ENCODE measurements around the gene FBXW12. TPM values are rescaled to one million over a fixed set of nuclear protein-coding genes. Genes with fewer than 3 reads are reported as not detected.

FBXW12 gene
- total RNA-seq, 6 donors from 2014 or later = not detected

- ATAC-seq (ENCODE audit: low FRiP score in 2 of 2) (no peak), DNase-seq (no peak)
- no peaks in the 10 kb centered on the region for H3K4me1 ChIP-seq
- TF ChIP-seq POLR2A (IDR thresholded peaks at IDR 0.05) (no peak), EP300 (IDR thresholded peaks at IDR 0.05) (no peak), POLR2AphosphoS5 (IDR thresholded peaks at IDR 0.05) (no peak)
- TF ChIP-seq, protein P1, sequence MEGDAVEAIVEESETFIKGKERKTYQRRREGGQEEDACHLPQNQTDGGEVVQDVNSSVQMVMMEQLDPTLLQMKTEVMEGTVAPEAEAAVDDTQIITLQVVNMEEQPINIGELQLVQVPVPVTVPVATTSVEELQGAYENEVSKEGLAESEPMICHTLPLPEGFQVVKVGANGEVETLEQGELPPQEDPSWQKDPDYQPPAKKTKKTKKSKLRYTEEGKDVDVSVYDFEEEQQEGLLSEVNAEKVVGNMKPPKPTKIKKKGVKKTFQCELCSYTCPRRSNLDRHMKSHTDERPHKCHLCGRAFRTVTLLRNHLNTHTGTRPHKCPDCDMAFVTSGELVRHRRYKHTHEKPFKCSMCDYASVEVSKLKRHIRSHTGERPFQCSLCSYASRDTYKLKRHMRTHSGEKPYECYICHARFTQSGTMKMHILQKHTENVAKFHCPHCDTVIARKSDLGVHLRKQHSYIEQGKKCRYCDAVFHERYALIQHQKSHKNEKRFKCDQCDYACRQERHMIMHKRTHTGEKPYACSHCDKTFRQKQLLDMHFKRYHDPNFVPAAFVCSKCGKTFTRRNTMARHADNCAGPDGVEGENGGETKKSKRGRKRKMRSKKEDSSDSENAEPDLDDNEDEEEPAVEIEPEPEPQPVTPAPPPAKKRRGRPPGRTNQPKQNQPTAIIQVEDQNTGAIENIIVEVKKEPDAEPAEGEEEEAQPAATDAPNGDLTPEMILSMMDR (IDR thresholded peaks at IDR 0.05) = no peak
- H3K27ac ChIP-seq = no peak overlapping the region
- H3K4me3 ChIP-seq = no peak overlapping the region
- no peaks in the 10 kb centered on the region for H3K27me3 ChIP-seq
- 82 to 96% methylated on average over 4 of the region's 4 CpGs for WGBS, 2 donors
- no peaks in the 10 kb centered on the region for H3K9me3 ChIP-seq
- H3K36me3 ChIP-seq = no peaks in the 10 kb centered on the region
Observed at GRCh38 chr3:48353987-48354386, 18.0 kb upstream of the FBXW12 start.

- no peaks in the 10 kb centered on the region for H3K36me3 ChIP-seq
- no peak overlapping the region for H3K27ac ChIP-seq
- peaks cover 0 to 4% (median 2%) of the 10 kb centered on the region in 4 donors for H3K9me3 ChIP-seq
- DNase-seq = no peak
- no peaks in the 10 kb centered on the region for H3K27me3 ChIP-seq
- TF ChIP-seq POLR2A (IDR thresholded peaks at IDR 0.05) (no peak), EP300 (IDR thresholded peaks at IDR 0.05) (no peak), POLR2AphosphoS5 (IDR thresholded peaks at IDR 0.05) (no peak)
- TF ChIP-seq, protein P1 (IDR thresholded peaks at IDR 0.05) = no peak
- no peaks in the 10 kb centered on the region for H3K4me1 ChIP-seq
- no peak for ATAC-seq (ENCODE audit: low FRiP score in 2 of 2)
- H3K4me3 ChIP-seq = no peak overlapping the region
- 55 to 61% methylated on average over 1 of the region's 1 CpG for WGBS, 2 donors
Observed at GRCh38 chr3:48356419-48356818, 15.6 kb upstream of the FBXW12 start.

DNA sequence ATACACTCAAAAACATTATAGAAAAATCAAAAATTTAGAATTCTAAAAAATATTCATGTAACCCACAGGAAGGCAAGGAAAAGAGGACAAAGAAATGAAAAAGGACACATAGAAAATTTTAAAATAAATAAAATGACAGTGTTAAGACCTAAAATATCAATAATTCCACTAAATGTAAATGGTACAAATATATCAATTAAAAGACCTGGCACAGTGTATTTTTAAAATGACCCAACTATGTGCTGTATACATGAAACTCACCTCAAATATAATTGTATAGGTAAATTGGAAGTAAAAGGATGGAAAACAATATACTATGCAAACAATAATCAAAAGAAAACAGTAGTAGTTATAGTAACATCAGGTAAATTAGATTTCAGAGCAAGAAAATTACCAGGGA, 10.1 kb upstream of the FBXW12 start:
- Histone ChIP-seq H3K9me3 (peaks cover 0 to 7% (median 3%) of the 10 kb centered on the region in 4 donors), H3K4me1 (no peaks in the 10 kb centered on the region), H3K27me3 (no peaks in the 10 kb centered on the region), H3K36me3 (no peaks in the 10 kb centered on the region), H3K4me3 (no peak overlapping the region), H3K27ac (no peak overlapping the region)
- ATAC-seq (ENCODE audit: low FRiP score in 2 of 2) = no peak
- TF ChIP-seq POLR2AphosphoS5 (IDR thresholded peaks at IDR 0.05) = no peak
- TF ChIP-seq, protein P1 (IDR thresholded peaks at IDR 0.05) = no peak
- TF ChIP-seq POLR2A (IDR thresholded peaks at IDR 0.05) = no peak
- no peak for TF ChIP-seq EP300 (IDR thresholded peaks at IDR 0.05)
- DNase-seq = no peak

GRCh38 chr3:48364840-48365239, 7.2 kb upstream of the FBXW12 start:
- H3K9me3 ChIP-seq = peaks cover 0 to 7% (median 3%) of the 10 kb centered on the region in 4 donors

GRCh38 chr3:48367201-48367600, 4.8 kb upstream of the FBXW12 start:
- DNase-seq = no peak
- Histone ChIP-seq H3K4me3 (no peak overlapping the region), H3K27me3 (no peaks in the 10 kb centered on the region), H3K27ac (no peak overlapping the region), H3K4me1 (no peaks in the 10 kb centered on the region), H3K9me3 (no peaks in the 10 kb centered on the region), H3K36me3 (no peaks in the 10 kb centered on the region)
- TF ChIP-seq, protein P1 (IDR thresholded peaks at IDR 0.05) = no peak
- TF ChIP-seq POLR2AphosphoS5 (IDR thresholded peaks at IDR 0.05) = no peak
- no peak for TF ChIP-seq EP300 (IDR thresholded peaks at IDR 0.05)
- TF ChIP-seq POLR2A (IDR thresholded peaks at IDR 0.05) = no peak
- no peak for ATAC-seq (ENCODE audit: low FRiP score in 2 of 2)

More at GRCh38 chr3:48364840-48365239, 7.2 kb upstream of the FBXW12 start:
- Histone ChIP-seq H3K27ac (no peak overlapping the region), H3K4me3 (no peak overlapping the region), H3K4me1 (no peaks in the 10 kb centered on the region), H3K27me3 (no peaks in the 10 kb centered on the region), H3K36me3 (no peaks in the 10 kb centered on the region)
- TF ChIP-seq, protein P1 (IDR thresholded peaks at IDR 0.05) = no peak
- no peak for TF ChIP-seq POLR2AphosphoS5 (IDR thresholded peaks at IDR 0.05)
- no peak for TF ChIP-seq POLR2A (IDR thresholded peaks at IDR 0.05)
- TF ChIP-seq EP300 (IDR thresholded peaks at IDR 0.05) = no peak
- 75 to 85% methylated on average over 1 of the region's 1 CpG for WGBS, 2 donors
- DNase-seq = no peak
- no peak for ATAC-seq (ENCODE audit: low FRiP score in 2 of 2)
